ENCODE measurements around the gene MT1H. TPM values are rescaled to one million over a fixed set of nuclear protein-coding genes. Genes with fewer than 3 reads are reported as not detected.

Gene MT1H
- total and polyA plus RNA-seq, 2 experiments from 2014 or later: not detected

DNA sequence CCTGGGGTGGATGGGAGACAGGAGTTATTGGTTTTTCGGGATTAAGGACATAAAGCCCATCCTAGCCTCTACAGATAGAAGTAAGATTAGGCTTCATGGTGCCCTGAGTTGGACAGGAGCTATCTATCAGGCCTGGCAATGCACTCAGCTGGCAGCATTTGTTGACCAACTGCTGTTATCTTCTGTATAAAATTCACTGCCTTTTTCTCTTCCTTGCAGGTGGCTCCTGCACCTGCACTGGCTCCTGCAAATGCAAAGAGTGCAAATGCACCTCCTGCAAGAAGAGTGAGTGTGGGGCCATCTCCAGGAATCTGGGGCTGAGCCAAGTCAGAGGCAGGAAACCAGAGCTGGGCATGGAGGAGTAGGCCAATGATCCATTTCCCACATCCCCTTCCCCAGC is 30.6 kb upstream of the MT1H start:
- Histone ChIP-seq H3F3A (ENCODE audit: insufficient read depth) (no peaks in the 10 kb centered on the region), H3K36me3 (ENCODE audit: low read depth) (no peaks in the 10 kb centered on the region), H3K9me3 (ENCODE audit: low read depth) (no peaks in the 10 kb centered on the region), H2AFZ (no peak overlapping the region), H3K79me2 (ENCODE audit: insufficient read depth) (no peaks in the 10 kb centered on the region), H3K4me3 (no peak overlapping the region), H3K27me3 (replicated peaks; ENCODE audit: insufficient read depth) (no peaks in the 10 kb centered on the region), H3K9ac (no peak overlapping the region), H3K4me2 (ENCODE audit: unreplicated experiment) (peak overlapping the region; percentile 95), H4K20me1 (ENCODE audit: insufficient read depth) (no peaks in the 10 kb centered on the region), H3K9me2 (ENCODE audit: insufficient read depth) (no peaks in the 10 kb centered on the region), H3K27ac (no peak overlapping the region), H3K4me1 (ENCODE audit: insufficient read depth) (no peaks in the 10 kb centered on the region)
- DNase-seq: no peak
- 5 to 9% methylated on average over 1 of the region's 1 CpG for WGBS, 2 experiments (ENCODE audit: low coverage in 1 of 2, low lambda C conversion rate in 2 of 2, missing lambda C conversion rate in 2 of 2)
- in situ Hi-C loops (cut with MboI): no loop called here
- no peak for TF ChIP-seq EZH2phosphoT487 (IDR thresholded peaks at IDR 0.05; ENCODE audit: insufficient read depth, low read depth)
- TF ChIP-seq EZH2 (IDR thresholded peaks at IDR 0.05; ENCODE audit: insufficient read depth, poor library complexity, severe bottlenecking): no peak

- Histone ChIP-seq H3K9me3 (ENCODE audit: low read depth) (no peaks in the 10 kb centered on the region), H3K9ac (no peak overlapping the region), H3K4me3 (no peak overlapping the region), H3K9me2 (ENCODE audit: insufficient read depth) (no peaks in the 10 kb centered on the region), H3K4me1 (ENCODE audit: insufficient read depth) (no peaks in the 10 kb centered on the region), H2AFZ (no peak overlapping the region), H3K27me3 (replicated peaks; ENCODE audit: insufficient read depth) (no peaks in the 10 kb centered on the region), H4K20me1 (ENCODE audit: insufficient read depth) (no peaks in the 10 kb centered on the region), H3K27ac (no peak overlapping the region), H3F3A (ENCODE audit: insufficient read depth) (no peaks in the 10 kb centered on the region), H3K36me3 (ENCODE audit: low read depth) (no peaks in the 10 kb centered on the region), H3K4me2 (ENCODE audit: unreplicated experiment) (no peak overlapping the region), H3K79me2 (ENCODE audit: insufficient read depth) (no peaks in the 10 kb centered on the region)
- 88 to 94% methylated on average over 1 of the region's 1 CpG for WGBS, 2 experiments (ENCODE audit: low coverage in 1 of 2, low lambda C conversion rate in 2 of 2, missing lambda C conversion rate in 2 of 2)
- no peak for DNase-seq
- in situ Hi-C loops (cut with MboI): no loop called here
- TF ChIP-seq EZH2phosphoT487 (IDR thresholded peaks at IDR 0.05; ENCODE audit: insufficient read depth, low read depth): no peak
- TF ChIP-seq EZH2 (IDR thresholded peaks at IDR 0.05; ENCODE audit: insufficient read depth, poor library complexity, severe bottlenecking): no peak
Measured at GRCh38 chr16:56640076-56640475, 29.5 kb upstream of the MT1H start.

DNA sequence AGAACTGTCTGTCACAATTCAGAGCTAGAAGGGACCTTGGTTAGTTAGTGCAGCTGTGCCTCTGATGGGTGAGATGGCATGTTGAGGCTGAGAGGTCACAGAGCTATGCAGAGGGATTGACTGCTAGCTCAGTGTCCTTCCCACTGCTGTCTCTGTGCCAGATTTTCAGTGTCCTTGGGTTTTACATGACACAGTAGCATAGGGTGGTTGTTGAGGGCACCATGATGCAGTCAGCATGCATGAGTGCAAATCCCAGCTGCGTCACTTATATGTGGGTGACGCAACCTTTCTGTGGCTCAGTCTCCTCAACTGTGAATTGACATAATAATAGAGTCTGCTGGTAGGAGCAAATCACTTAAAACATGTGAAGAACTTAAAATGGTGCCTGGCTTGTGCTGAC is 28.4 kb upstream of the MT1H start:
- Histone ChIP-seq H3K4me3 (no peak overlapping the region), H3K79me2 (ENCODE audit: insufficient read depth) (no peaks in the 10 kb centered on the region), H2AFZ (no peak overlapping the region), H3K27ac (no peak overlapping the region), H3K9me3 (ENCODE audit: low read depth) (no peaks in the 10 kb centered on the region), H3K4me1 (ENCODE audit: insufficient read depth) (no peaks in the 10 kb centered on the region), H3K4me2 (ENCODE audit: unreplicated experiment) (no peak overlapping the region), H3K27me3 (replicated peaks; ENCODE audit: insufficient read depth) (no peaks in the 10 kb centered on the region), H3K36me3 (ENCODE audit: low read depth) (no peaks in the 10 kb centered on the region), H3K9ac (no peak overlapping the region), H3K9me2 (ENCODE audit: insufficient read depth) (no peaks in the 10 kb centered on the region), H4K20me1 (ENCODE audit: insufficient read depth) (no peaks in the 10 kb centered on the region), H3F3A (ENCODE audit: insufficient read depth) (no peaks in the 10 kb centered on the region)
- TF ChIP-seq EZH2 (IDR thresholded peaks at IDR 0.05; ENCODE audit: insufficient read depth, poor library complexity, severe bottlenecking): no peak
- no peak for TF ChIP-seq EZH2phosphoT487 (IDR thresholded peaks at IDR 0.05; ENCODE audit: insufficient read depth, low read depth)
- 97 to 98% methylated on average over 2 of the region's 2 CpGs for WGBS, 2 experiments (ENCODE audit: low coverage in 1 of 2, low lambda C conversion rate in 2 of 2, missing lambda C conversion rate in 2 of 2)
- DNase-seq: no peak
- in situ Hi-C loops (cut with MboI): no loop called here

DNA sequence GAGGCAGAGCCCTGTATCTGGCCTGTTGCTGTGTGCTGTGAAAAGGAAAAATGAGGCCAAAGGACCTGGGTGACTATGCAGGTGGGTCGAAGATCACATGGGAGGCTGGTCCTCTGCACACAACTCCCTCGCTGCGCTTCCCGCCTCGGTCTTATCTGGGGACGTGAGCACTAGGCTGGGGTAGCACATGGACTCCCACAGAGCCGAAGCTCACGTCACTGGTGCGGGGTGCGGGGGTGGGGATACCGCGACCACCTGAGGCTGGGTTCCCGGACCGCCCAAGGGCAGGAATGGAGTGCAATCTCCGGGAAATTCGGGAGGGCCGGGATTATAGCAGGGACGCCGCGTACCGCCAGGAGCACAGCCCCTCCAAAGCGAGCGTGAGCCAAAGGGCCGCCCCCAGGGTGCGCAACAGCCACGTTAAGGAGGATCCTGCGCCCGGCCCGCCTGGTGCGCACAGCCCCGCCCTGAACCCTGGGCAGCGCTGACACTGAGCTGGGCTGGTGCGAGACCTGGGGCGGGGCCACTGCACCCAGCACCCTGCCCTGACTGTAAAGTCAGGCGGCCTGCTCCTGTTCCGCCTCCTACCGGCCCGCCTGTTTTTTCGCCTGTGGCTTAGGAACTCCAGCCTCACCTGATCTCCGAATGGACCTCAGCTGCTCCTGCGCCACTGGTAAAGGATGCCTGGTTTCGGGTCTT is 26.4 kb upstream of the MT1H start:
- Histone ChIP-seq H3K36me3 (ENCODE audit: low read depth) (no peaks in the 10 kb centered on the region), H3F3A (ENCODE audit: insufficient read depth) (no peaks in the 10 kb centered on the region), H4K20me1 (ENCODE audit: insufficient read depth) (no peaks in the 10 kb centered on the region), H3K4me3 (peak overlapping the region; percentile 23), H3K4me2 (ENCODE audit: unreplicated experiment) (no peak overlapping the region), H2AFZ (peak overlapping the region; percentile 56; the same call in 1 of the 2 replicates), H3K4me1 (ENCODE audit: insufficient read depth) (no peaks in the 10 kb centered on the region), H3K79me2 (ENCODE audit: insufficient read depth) (no peaks in the 10 kb centered on the region), H3K9ac (no peak overlapping the region), H3K9me3 (ENCODE audit: low read depth) (no peaks in the 10 kb centered on the region), H3K27ac (no peak overlapping the region), H3K27me3 (replicated peaks; ENCODE audit: insufficient read depth) (peaks cover 12% of the 10 kb centered on the region), H3K9me2 (ENCODE audit: insufficient read depth) (no peaks in the 10 kb centered on the region)
- DNase-seq: peak; percentile 65
- TF ChIP-seq EZH2 (IDR thresholded peaks at IDR 0.05; ENCODE audit: insufficient read depth, poor library complexity, severe bottlenecking) (no peak), EZH2phosphoT487 (IDR thresholded peaks at IDR 0.05; ENCODE audit: insufficient read depth, low read depth) (no peak)
- WGBS, 2 experiments (ENCODE audit: low coverage in 1 of 2, low lambda C conversion rate in 2 of 2, missing lambda C conversion rate in 2 of 2): 21 to 26% methylated on average over 41 to 42 of the region's 42 CpGs
- in situ Hi-C loops (cut with MboI): no loop called here
